ENCODE measurements around the gene TRPV6.

- TF ChIP-seq CTCF (IDR thresholded peaks at IDR 0.05) (no peak), POLR2A (IDR thresholded peaks at IDR 0.05) (no peak), EP300 (IDR thresholded peaks at IDR 0.05) (no peak)
Measured at GRCh38 chr7:142880876-142881505, 4.6 kb downstream of the TRPV6 start.

Data from ovary (tissue), 3 donors.